UCSD-AML1 (cell line): ENCODE data around the gene ACSBG1.

Experiments
- DNase-seq: peaks from one replicate; lab custom pipeline; 2025; ENCODE audit not compliant: unreplicated experiment; lab: John Stamatoyannopoulos, UW

ACSBG1 gene

DNA sequence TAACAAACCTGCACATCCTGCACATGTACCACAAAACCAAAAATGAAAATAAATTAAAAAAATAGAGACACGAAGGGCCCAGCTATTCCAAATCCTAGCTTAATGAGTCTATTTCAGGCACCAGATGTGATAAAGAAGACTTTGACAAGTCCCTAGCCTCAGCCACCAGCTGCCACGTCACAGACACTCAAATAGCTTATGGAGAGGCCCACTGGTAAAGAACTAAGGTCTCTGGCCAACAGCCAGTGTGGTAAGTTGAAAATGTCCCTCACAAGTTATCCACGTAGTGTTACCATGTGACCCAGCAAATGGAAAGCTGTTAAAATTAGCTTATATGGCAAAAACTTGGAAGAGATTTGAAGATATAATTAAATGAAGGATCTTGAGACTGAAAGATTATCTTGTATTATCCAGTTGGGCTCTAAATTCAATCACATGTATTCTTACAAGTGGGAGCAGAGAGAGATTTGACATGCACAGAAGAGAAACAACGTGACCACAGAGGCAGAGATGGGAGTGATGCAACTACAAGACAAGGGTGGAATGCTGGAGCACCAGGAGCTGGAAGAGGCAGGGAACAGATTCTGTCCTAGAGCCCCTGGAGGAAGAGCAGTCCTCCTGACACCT is 10.9 kb downstream of the ACSBG1 start:
- no peak for DNase-seq

- DNase-seq, result no peak
These were observed 11.5 kb downstream of the ACSBG1 start for GRCh38 chr15:78222745-78223395.

DNA sequence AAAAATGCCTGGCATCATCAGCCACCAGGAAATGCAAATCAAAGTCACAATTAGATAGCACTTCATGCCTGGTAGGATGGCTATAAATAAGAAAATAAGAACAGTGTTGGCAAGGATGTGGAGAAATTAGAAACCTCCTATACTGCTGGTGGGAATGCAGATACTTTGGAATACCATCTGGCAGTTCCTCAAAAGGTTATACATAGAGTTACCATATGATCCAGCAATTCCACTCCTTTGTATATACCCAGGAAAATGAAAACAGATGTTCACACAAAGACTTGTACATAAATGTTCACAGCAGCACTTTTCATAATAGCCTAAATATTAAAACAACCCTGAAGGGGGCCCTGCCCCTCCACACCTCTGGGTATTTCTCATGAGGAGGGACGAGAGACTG is 13.7 kb downstream of the ACSBG1 start:
- DNase-seq, result no peak

- no peak for DNase-seq
These were observed 17.9 kb downstream of the ACSBG1 start for GRCh38 chr15:78216276-78217104.

- no peak for DNase-seq
These were observed 20.4 kb downstream of the ACSBG1 start for GRCh38 chr15:78213956-78214355.

DNA sequence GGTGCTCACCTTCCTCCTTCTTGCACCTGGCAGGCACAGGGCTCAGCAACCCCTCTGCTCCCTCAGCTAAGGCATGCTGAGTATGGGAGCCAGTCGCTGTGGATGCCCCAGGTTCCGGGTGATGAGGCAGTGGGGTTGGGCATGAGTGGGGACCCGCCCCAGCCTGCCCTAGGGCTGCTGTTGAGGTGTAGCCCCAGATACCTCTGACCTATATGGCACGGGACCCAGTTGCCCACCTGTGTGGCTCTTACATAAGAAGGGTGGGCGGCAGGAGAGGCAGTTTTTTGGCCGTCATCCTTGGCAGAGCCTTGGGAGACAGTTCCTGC is 21.0 kb downstream of the ACSBG1 start:
- DNase-seq, result no peak

DNA sequence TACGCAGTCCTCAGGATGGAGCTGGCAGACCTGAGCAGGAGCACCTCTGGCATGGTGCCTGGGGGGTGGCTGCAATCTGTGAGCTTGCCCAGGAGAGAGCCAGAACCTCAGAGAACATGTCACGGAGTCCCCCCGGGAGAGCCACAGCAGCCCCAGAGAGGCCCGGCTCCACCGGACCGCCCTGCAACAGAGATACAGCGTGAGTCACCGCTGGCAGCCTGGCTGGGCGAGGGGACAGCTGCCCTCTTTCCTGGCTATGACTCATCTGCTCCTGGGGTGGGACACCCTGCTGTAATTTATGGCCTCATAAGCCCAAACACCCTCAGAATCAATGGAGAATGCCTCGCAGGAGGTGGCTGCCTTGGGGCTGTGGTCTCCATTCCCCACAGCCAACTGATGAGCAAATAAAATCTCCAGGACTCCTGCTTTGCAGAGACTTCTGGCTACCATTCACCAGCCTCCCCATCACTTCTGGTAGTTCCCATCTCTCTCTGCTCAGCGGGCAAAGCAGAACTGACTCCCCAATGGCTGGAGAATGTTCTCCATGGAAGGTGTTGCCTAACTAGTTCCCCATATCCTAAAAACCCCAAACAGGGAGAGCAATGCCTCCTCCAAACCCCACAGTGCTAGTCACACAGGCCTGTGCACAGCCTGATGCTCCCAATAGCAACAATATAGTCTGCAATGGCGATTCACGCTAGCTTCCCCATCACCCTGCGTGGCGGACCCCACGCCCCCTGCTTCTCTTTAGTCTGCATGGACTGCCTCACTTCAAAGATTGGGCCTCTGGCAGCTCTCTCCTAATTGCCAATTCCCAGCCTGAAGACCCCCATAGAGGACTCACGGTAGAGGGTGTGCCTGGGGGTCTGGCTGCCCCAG is 21.6 kb downstream of the ACSBG1 start:
- no peak for DNase-seq

DNA sequence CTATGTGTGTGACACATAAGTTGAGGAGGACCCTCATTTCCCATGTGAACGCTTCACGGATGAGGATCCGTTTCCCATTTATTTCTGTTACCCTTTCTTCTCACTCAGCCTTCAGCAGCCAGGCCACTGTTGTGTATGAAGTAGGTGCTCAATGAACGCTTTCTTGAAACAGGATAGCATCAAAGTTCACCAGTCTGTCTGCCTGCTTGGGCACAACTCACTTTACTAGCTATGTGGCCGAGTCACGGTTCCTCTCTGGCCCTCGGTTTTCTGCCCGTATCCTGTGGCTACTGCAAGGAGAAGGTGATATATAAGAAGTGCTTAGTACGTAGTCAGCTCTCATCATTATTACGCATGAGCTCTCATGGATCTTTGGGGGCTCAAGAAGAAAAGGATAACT is 22.4 kb downstream of the ACSBG1 start:
- DNase-seq, result no peak

GRCh38 chr15:78211189-78211921 is 23.0 kb downstream of the ACSBG1 start:
- DNase-seq, result no peak

DNA sequence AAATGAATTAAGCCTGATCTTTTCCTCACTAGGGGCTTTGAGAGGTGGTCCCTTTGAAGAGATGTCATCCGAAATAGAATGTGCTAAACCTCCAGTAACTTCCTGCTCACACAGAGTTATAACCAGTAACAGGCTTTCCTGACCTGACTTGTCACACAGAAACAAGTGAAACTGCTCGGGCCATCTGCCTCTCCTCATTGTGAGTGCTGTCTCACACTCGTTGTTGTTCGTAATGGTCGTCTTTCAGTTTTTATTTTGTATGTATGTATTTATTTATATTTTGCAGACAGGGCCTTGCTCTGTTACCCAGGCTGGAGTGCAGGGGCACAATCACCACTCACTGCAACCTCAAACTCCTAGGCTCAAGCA is 24.0 kb downstream of the ACSBG1 start:
- DNase-seq, result no peak

DNA sequence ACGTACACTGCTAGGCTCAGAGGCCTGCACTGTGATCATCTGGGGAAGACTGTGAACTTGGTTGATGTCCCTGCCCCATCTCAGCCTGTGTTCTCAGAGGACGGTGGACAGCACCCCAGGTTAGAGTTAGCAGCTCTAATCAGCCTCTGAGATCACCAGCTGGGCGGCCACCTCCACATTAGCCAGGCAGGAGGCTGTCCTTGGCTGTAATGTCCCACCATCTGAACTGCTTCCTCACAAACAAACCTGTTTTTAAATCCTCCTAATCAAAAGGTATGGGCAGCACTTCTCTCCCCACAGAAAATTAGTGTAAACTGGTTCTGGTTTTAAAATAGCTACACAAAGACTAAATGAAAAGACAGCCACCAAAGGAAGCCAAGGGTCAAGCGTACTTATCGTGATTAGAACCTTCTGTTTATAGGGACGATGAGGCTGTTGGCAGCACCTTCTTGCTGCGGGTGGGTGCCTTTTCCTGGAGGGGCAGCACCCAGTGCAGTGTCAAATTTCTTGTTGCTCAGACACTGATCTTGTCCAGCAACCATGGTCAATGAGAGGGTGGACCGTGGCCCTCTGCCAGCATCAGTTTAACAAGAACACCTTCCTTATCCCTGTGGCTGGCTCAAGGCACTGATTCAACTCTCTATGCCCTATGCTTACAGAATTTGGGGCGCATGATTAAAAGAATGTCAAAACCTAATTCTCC is 24.6 kb downstream of the ACSBG1 start:
- DNase-seq, result no peak

- no peak for DNase-seq
These were observed 25.3 kb downstream of the ACSBG1 start for GRCh38 chr15:78208887-78209645.

- no peak for DNase-seq
These were observed 26.0 kb downstream of the ACSBG1 start for GRCh38 chr15:78208341-78208844.

DNA sequence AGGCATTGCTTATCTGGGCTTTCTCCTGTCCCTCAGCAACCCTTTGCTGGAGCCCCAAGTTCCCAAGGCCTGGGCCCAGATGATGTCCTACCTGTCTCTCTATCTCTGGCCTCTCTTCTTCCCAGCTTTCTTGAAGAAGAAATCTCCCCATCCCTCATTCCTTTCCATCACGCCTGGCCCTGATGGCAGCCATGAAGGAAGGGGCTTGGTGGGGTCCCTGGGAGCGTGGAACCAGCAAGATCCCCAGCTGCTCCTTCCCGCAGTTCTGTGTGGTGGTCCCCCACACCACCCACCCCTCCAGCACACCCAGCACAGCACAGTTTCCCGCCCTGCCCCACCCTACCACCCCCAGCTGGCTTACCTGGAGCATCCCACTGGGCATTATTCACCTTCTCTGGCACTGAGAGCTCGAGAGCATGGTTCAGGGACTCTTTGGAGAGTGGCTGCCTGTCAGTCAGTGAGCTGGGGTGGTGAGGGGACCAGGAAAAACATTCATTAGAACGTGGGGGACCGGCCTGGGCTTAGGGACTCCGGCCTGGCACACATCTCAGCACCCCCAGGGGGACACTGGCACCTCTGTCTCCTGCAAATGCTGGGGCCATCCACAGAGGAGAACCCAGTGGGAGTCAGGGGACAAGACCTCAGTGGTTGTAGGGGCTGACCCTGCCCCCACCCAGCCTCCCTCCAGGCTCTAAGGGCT is 26.6 kb downstream of the ACSBG1 start:
- DNase-seq, result no peak

- DNase-seq, result no peak
These were observed 27.3 kb downstream of the ACSBG1 start for GRCh38 chr15:78207110-78207458.

DNA sequence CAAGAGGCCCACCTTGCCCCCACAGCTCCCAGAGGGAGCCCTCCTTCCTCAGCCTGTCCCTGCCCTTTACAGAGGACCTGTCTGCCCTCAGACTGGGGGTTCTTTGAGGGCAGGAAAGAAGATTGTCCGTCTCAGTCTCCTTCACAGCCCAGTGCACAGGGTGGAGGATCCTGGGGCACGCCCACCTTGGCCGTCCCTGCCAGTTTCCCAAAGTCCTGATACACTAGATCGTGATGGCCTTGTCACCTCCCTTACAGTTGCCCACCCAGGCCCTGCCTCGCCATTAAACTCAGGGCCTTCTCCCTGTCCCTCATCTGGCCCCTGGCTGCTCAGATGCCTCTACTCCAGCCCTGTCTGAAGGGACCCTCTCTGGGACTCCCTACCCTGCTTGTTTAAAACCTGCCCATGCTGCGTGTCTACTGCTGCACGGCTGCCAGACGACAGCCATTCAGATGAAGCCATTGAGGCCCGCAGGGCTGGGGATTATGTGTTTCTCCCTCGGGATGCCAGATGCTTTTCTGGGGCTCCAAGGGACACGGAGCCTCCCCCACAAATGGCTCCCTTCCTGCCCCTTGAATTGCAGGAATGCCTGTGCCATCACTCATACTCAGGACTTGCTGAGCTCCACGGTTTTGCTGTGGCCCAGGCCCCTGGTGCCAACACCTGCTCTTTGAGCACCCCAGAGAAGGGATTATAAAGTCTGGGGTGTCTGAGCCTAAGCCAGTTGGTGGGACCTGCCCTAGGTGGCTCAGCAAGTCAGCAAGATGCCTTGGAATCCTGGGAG is 27.8 kb downstream of the ACSBG1 start:
- no peak for DNase-seq

GRCh38 chr15:78205856-78206255 is 28.5 kb downstream of the ACSBG1 start:
- DNase-seq, result no peak

- no peak for DNase-seq
These were observed 29.0 kb downstream of the ACSBG1 start for GRCh38 chr15:78205337-78205736.
